ENCODE measurements around the gene UST.

DNA sequence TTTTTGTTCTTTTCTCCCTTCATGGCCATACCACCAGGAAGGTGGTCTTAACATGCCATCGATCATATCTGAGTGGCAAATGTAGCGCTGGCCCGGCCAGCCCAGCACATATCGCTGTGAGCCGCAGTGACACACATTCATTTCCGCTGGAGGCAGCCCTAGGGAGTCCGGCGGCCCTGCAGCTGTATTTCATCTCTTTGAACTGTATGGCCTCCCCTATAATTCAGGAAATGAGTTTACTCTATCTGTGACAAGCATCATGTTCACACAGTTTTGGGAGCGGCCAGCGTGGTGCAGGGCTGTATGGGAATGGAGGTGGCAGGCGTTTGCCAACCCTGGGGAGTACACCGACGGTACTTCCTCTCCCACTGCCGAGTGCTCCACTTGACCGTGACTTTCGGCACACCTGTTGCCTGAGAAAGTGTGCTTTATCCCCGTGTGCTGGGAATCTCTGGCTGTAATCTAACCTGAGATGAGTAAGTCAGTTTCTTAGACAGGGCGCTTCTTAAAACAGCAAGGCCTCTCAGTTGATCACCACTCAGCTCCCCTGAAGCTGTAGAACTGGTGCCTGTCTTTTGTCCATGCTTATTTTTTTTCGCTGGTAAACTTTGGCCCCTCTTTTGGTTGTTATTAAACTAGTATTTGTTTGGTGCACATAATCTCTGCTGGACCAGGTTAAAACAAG lies 313.6 kb downstream of the UST start:
- TF ChIP-seq, protein P1, sequence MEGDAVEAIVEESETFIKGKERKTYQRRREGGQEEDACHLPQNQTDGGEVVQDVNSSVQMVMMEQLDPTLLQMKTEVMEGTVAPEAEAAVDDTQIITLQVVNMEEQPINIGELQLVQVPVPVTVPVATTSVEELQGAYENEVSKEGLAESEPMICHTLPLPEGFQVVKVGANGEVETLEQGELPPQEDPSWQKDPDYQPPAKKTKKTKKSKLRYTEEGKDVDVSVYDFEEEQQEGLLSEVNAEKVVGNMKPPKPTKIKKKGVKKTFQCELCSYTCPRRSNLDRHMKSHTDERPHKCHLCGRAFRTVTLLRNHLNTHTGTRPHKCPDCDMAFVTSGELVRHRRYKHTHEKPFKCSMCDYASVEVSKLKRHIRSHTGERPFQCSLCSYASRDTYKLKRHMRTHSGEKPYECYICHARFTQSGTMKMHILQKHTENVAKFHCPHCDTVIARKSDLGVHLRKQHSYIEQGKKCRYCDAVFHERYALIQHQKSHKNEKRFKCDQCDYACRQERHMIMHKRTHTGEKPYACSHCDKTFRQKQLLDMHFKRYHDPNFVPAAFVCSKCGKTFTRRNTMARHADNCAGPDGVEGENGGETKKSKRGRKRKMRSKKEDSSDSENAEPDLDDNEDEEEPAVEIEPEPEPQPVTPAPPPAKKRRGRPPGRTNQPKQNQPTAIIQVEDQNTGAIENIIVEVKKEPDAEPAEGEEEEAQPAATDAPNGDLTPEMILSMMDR (IDR thresholded peaks at IDR 0.05) = no peak
- no peak for TF ChIP-seq ZFX (IDR thresholded peaks at IDR 0.05; ENCODE audit: borderline replicate concordance)
